Placental pericyte (primary cell): ENCODE measurements around the gene RBM42. TPM values are rescaled to one million over a fixed set of nuclear protein-coding genes. Genes with fewer than 3 reads are reported as not detected.

Experiments used
- total RNA-seq: library from RNA; depleted of rRNA; stranded (reverse); fragments of >200 nt; gene quantifications from 2 replicates; pipeline ENCODE4 v1.2.3, GENCODE V29; 2012

Gene RBM42, protein sequence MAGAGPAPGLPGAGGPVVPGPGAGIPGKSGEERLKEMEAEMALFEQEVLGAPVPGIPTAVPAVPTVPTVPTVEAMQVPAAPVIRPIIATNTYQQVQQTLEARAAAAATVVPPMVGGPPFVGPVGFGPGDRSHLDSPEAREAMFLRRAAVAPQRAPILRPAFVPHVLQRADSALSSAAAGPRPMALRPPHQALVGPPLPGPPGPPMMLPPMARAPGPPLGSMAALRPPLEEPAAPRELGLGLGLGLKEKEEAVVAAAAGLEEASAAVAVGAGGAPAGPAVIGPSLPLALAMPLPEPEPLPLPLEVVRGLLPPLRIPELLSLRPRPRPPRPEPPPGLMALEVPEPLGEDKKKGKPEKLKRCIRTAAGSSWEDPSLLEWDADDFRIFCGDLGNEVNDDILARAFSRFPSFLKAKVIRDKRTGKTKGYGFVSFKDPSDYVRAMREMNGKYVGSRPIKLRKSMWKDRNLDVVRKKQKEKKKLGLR
- 74.6 and 76.2 TPM in 2 replicates for total RNA-seq

DNA sequence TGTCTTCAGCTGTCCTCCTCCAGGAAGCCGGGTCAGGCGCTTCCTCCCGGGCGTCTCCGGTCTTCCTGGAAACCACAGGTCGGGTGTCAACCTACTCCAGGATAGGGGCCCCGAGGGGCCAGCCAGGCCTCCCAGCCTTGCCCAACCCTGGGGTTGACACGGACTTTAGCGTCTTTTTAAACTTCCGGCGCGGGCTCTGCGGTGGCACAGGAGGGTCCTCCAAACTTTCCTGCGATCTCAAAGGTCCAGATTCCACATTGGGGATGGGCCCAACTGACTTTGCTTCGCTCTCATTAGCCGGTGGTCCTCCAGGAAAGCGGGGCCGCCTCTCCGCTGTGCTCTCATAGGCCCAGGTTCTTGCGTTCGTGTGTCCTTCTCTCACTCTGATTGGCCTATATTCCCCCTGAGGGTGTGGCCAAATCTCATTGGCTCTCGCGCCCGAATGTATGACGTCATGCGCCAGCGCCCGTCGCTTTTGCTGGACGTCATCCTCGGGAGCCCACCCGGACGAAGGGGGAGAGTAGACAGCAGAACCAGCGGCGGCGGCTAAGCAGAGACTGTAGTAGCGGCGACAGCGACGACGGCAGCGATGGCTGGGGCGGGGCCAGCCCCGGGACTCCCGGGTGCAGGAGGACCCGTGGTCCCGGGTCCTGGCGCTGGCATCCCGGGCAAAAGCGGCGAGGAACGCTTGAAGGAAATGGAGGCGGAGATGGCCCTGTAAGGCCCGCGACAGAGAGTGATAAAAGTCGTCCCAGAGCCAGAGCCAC lies at the start of gene RBM42:
Gene RBM42 (plus strand): TSS at position 472 of the 767 bp plus-strand sequence. CDS start 118 bp downstream, at position 590.

DNA sequence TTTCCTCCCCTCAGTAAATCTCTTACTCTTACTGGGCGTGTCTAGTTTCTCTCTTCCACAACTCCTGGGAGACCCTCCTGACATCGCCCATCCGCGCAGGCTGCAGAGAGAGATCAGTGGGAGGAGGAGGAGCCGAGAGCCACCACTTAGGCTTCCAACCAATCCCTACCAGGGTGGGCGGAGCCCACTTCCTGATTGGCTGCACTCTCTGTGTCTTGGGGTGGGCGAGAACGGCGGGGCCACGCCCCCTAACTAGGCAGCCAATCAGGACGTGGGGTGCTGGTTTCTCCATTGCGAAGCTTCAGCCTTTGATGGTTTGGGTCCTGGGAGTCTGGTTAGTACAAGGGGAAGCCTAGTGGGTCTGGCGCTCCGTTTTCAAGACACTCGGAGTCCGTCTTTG lies 43.0 kb upstream of the RBM42 start, which contains the start of gene PMIS2:
Gene PMIS2 (plus strand): TSS at position 326 of the 400 bp plus-strand sequence. CDS start 87 bp downstream, outside the sequence.

DNA sequence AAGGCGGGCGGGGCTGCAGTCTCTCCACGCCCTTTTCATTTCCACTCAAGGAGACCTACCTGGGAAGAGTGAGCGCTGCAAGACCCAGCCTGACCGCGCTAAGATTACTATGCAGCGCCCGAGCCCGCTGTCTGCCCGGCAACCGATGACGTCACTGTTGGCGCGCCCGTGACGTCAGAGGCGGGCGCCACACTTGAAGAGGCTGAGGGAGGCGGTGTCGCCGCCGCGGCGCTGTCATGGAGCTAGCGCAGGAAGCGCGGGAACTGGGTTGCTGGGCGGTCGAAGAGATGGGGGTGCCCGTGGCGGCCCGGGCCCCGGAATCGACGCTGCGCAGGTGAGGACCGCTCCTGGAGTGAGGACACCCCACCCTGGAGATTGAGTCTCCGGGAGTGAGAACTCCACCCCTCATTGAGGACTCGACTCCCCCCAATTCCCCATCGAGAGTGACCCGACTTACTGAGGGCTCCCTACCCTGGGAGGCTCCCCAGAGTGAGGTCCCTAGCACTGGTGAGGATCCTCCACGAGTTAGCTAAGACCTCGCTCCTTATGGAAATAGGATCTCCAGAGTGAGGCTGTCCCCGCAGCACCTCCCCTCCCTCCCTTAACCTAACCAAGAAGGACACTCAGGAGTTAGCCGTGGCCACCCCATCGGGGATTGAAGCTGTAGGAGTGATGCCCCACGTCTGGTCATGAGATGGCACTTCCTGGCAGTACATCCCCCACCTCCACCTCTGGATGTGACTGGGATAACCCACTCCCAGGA lies 16.1 kb upstream of the RBM42 start, which contains the start of gene HAUS5:
Gene HAUS5 (plus strand): TSS at position 177 of the 763 bp plus-strand sequence. CDS start 60 bp downstream, at position 237.

DNA sequence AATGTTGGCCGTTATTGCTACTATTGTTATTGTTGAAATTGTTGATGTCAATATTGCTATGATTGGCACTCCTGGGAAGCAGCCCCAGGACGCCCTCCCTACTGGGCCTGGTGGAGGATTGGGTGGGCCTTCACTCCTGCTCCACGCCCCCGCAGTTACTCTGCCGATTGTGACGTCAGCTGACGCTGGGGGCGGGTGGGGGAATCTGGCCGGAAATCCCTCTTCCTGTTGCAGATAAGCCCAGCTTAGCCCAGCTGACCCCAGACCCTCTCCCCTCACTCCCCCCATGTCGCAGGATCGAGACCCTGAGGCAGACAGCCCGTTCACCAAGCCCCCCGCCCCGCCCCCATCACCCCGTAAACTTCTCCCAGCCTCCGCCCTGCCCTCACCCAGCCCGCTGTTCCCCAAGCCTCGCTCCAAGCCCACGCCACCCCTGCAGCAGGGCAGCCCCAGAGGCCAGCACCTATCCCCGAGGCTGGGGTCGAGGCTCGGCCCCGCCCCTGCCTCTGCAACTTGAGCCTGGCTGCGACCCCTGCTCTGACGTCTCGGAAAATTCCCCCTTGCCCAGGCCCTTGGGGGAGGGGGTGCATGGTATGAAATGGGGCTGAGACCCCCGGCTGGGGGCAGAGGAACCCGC lies 12.8 kb downstream of the RBM42 start, which contains the start of gene ETV2:
Gene ETV2 (plus strand): TSS at position 231 of the 637 bp plus-strand sequence. CDS start 716 bp downstream, outside the sequence.

DNA sequence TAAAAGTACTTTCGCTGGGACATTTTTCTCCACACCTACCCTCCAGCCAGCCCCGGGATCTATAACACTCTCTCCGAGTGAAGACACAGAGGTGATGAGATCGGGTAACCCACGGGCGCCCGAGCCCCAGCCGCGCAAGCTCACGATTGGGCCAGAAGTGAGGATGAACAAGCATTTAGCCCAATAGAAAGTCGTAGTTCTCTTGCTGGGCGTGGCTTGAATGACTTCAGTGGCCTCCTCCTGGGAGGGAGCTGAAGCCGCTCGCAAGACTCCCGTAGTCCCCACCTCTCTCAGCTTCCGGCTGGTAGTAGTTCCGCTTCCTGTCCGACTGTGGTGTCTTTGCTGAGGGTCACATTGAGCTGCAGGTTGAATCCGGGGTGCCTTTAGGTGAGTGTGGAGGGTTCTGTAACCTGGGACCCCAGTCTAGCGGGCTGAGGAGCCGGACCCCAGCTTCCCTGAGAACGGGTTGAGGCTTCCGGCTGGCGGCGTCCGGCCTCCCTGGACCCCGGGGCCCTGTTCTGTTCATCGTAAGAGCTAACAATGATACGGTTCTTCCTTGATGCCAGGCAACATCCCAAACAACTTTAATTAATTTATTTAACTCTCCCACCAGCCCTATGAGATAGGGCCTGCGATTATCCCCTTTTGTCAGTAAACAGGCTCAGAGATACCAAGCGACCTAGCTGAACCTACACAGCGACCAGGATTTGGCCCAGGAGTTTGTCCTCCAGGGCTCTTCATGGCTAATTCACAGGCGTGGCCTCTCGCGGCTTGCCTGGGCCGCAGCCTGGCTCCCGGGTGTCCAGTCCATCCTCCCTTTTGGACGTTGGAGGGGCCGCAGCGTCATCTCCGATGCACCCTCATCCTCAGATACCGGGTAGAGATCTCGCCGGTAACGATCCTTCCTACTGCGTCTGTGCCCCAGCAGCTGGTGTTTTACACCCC lies 19.5 kb downstream of the RBM42 start, which contains the start of gene COX6B1:
Gene COX6B1 (plus strand): TSS at position 307 of the 945 bp plus-strand sequence. CDS start 2,921 bp downstream, outside the sequence.

DNA sequence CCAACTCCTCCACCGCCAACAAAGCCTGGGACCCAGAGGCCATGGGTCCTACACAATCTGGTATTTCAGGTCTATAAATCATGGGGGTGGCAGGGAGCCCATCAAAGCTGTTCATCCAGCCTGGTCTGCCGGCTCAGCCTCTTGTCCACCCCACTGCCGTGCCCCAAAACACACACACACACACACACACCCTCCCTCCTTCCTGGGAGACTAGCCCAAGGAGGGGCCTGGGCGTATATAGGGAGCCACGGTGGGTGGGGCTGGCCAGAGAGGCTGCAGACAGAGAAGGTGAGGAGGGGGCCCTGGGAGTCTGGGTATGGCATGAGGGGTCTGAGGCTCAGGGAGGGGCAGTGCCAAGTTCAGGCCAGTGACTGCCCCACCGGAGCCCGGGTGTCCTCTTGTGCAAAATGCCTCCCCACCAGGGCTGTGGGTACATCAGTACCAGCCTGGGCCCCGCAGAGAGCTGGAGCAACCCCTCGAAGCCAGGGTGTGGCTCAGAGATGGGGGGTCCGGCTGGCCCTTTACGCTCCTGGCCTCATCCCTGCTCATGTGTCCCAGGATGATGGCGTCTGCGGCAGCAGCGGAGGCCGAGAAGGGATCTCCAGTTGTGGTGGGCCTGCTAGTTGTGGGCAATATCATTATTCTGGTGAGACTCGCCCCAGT lies 37.5 kb downstream of the RBM42 start, which contains the start of gene UPK1A:
Gene UPK1A (plus strand): TSS at position 267 of the 663 bp plus-strand sequence. CDS start 296 bp downstream, at position 563.

Other genes starting within 250 kb of the RBM42 start
- gene FFAR2, start 180.8 kb upstream of the RBM42 start, total RNA-seq, result not detected in 2 replicates
- gene KRTDAP, start 138.6 kb upstream of the RBM42 start, total RNA-seq, result not detected in 2 replicates
- gene DMKN, start 115.4 kb upstream of the RBM42 start, total RNA-seq, result 0.14 and 0.22 TPM in 2 replicates
- 0.14 TPM in 1 of 2 replicates, not detected in the other for gene SBSN, start 100.7 kb upstream of the RBM42 start, total RNA-seq
- gene GAPDHS, start 95.6 kb upstream of the RBM42 start, total RNA-seq, result not detected in 2 replicates
- 64.1 and 66.6 TPM in 2 replicates for gene TMEM147, start 83.4 kb upstream of the RBM42 start, total RNA-seq
- gene ATP4A, start 65.4 kb upstream of the RBM42 start, total RNA-seq, result not detected in 2 replicates
- not detected in 2 replicates for gene PMIS2, start 42.9 kb upstream of the RBM42 start, total RNA-seq
- gene HAUS5, start 16.3 kb upstream of the RBM42 start, total RNA-seq, result 2.2 and 14.2 TPM in 2 replicates
- 0.29 TPM in 1 of 2 replicates, not detected in the other for gene ETV2, start 12.7 kb downstream of the RBM42 start, total RNA-seq
- 212 and 274 TPM in 2 replicates for gene COX6B1, start 19.3 kb downstream of the RBM42 start, total RNA-seq
- gene UPK1A, start 37.5 kb downstream of the RBM42 start, total RNA-seq, result not detected in 2 replicates
- gene ZBTB32, start 75.5 kb downstream of the RBM42 start, total RNA-seq, result not detected in 2 replicates
- gene KMT2B, start 89.0 kb downstream of the RBM42 start, total RNA-seq, result 10.0 and 14.7 TPM in 2 replicates
- 0.66 and 1.9 TPM in 2 replicates for gene IGFLR1, start 113.4 kb downstream of the RBM42 start, total RNA-seq
- gene U2AF1L4, start 116.4 kb downstream of the RBM42 start, total RNA-seq, result 5.3 and 15.3 TPM in 2 replicates
- gene PSENEN, start 116.6 kb downstream of the RBM42 start, total RNA-seq, result 10.9 and 12.0 TPM in 2 replicates
- gene LIN37, start 119.5 kb downstream of the RBM42 start, total RNA-seq, result 17.9 and 29.1 TPM in 2 replicates
- gene HSPB6, start 128.0 kb downstream of the RBM42 start, total RNA-seq, result 11.6 and 22.3 TPM in 2 replicates
- gene PROSER3, start 129.1 kb downstream of the RBM42 start, total RNA-seq, result 10.9 and 17.6 TPM in 2 replicates
- 2.2 and 5.0 TPM in 2 replicates for gene ARHGAP33, start 146.5 kb downstream of the RBM42 start, total RNA-seq
- not detected in 2 replicates for gene PRODH2, start 183.8 kb downstream of the RBM42 start, total RNA-seq
- not detected in 2 replicates for gene NPHS1, start 223.5 kb downstream of the RBM42 start, total RNA-seq
- gene KIRREL2, start 227.9 kb downstream of the RBM42 start, total RNA-seq, result not detected in 2 replicates
- gene APLP1, start 239.5 kb downstream of the RBM42 start, total RNA-seq, result 2.0 and 2.1 TPM in 2 replicates